Lower leg skin (tissue), 4 donors: ENCODE data around the gene AGPAT4. TPM values are rescaled to one million over a fixed set of nuclear protein-coding genes. Genes with fewer than 3 reads are reported as not detected.

Source experiments
- DNase-seq, 2 donors: peaks; one replicate each; pipeline ENCODE4 v3.0.0-alpha.2; 2019; ENCODE audit warnings: low spot score in 2 of 2
- H3K4me3 ChIP-seq: fragments of 200-600 bp; sonication (generic); 2 replicates; pipeline ENCODE4 v1.5.1; 2017; ENCODE audit warnings: mild to moderate bottlenecking, low read depth; ENCODE audit not compliant: poor library complexity, severe bottlenecking
- CTCF ChIP-seq, 3 donors: fragments of 450-650 bp; IDR thresholded peaks; one replicate each; pipeline ENCODE4 v1.5.1; 2016; ENCODE audit warnings: antibody characterized with exemption in 3 of 3, mild to moderate bottlenecking in 3 of 3, moderate library complexity in 2 of 3
- POLR2A ChIP-seq, 2 donors: fragments of 450-650 bp; IDR thresholded peaks; one replicate each; pipeline ENCODE4 v1.6.1; 2016 to 2017; ENCODE audit warnings: antibody characterized with exemption in 2 of 2, mild to moderate bottlenecking in 1 of 2, moderate library complexity in 1 of 2
- WGBS, 2 donors: methylation state at CpG; one replicate each; pipeline ENCODE4 v1.1.5; 2018; 5-methylcytosine and 5-hydroxymethylcytosine counted together
- intact Hi-C: fragments of 100-400 bp; cut with DNase I; formaldehyde crosslinking; loops from one replicate; pipeline ENCODE4 v1.15.0; 2023; ENCODE audit warnings: low total_unique reads
- total RNA-seq, 4 donors: library from RNA; depleted of rRNA; stranded (reverse); fragments of >200 nt; gene quantifications; one replicate each; pipeline ENCODE4 v1.1.0, GENCODE V29; 2016

AGPAT4 gene
- total RNA-seq, 4 donors from 2014 or later, result 0.44 to 2.0 (median 1.2) TPM

DNA sequence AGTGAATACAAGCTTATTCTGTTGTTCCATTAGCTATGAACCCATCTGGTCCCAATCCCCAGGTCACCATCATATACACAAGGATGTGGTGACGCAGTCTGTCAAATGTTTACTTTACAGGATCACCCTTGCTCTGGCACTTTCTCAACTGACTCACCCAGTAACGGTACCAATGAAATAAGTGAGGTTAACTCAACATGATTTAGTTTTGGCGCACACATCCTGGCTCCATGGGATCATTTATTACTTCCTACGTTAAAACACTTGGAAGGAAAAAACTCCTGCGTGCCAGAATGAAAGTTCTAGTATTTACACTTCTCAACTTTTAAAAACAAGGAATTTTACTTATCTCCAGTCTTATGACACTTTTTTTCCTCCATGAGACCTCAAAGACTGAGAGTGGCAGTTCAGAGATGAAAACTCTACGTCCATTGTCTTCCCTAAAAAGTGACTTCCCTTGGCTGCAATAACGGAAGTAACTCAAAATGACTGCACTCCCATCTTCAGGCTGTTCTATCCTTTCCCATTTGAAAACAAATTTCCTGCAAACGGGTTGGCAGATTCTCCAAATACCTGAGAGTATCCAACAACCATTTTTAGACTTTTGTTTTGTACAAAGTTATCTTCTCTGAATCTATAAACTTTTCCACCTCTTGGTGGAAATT, 15.9 kb downstream of the AGPAT4 start:
- peak in 1 of 2 donors; percentile 17 for DNase-seq
- intact Hi-C loops, result no loop called here
- H3K4me3 ChIP-seq, result no peak overlapping the region
- no peak for TF ChIP-seq CTCF (IDR thresholded peaks at IDR 0.05)
- TF ChIP-seq POLR2A (IDR thresholded peaks at IDR 0.05), result no peak
- WGBS, 2 donors, result 38 to 42% methylated on average over 8 of the region's 8 CpGs

GRCh38 chr6:161256407-161256806, 17.5 kb downstream of the AGPAT4 start:
- intact Hi-C loops, result no loop called here
- TF ChIP-seq POLR2A (IDR thresholded peaks at IDR 0.05) (no peak), CTCF (IDR thresholded peaks at IDR 0.05) (no peak)
- DNase-seq, result no peak
- no peak overlapping the region for H3K4me3 ChIP-seq
- WGBS, 2 donors, result 96 to 98% methylated on average over 13 of the region's 13 CpGs

- DNase-seq, result no peak
- intact Hi-C loops, result no loop called here
- no peak overlapping the region for H3K4me3 ChIP-seq
- 92 to 95% methylated on average over 6 of the region's 6 CpGs for WGBS, 2 donors
- TF ChIP-seq POLR2A (IDR thresholded peaks at IDR 0.05), result no peak
- TF ChIP-seq CTCF (IDR thresholded peaks at IDR 0.05), result no peak
Observed at GRCh38 chr6:161255518-161255917, 18.3 kb downstream of the AGPAT4 start.

GRCh38 chr6:161254464-161255253, 19.2 kb downstream of the AGPAT4 start:
- H3K4me3 ChIP-seq, result no peak overlapping the region
- DNase-seq, result no peak
- WGBS, 2 donors, result 78 to 83% methylated on average over 17 of the region's 17 CpGs
- TF ChIP-seq CTCF (IDR thresholded peaks at IDR 0.05), result no peak
- TF ChIP-seq POLR2A (IDR thresholded peaks at IDR 0.05), result no peak
- intact Hi-C loops, result no loop called here

- intact Hi-C loops, result no loop called here
- no peak for DNase-seq
- TF ChIP-seq CTCF (IDR thresholded peaks at IDR 0.05) (no peak), POLR2A (IDR thresholded peaks at IDR 0.05) (no peak)
- H3K4me3 ChIP-seq, result no peak overlapping the region
Observed at GRCh38 chr6:161254126-161254463, 19.8 kb downstream of the AGPAT4 start.
